Measurements from ENCODE around the gene SUSD1.

- TF ChIP-seq CTCF (IDR thresholded peaks at IDR 0.05; ENCODE audit: poor library complexity, severe bottlenecking) (no peak), EP300 (conservative IDR thresholded peaks at IDR 0.05; ENCODE audit: poor library complexity, severe bottlenecking) (no peak)
Observed at GRCh38 chr9:112029921-112030444, 145.1 kb downstream of the SUSD1 start.

All from neural cell (in vitro differentiated cells).